ENCODE data around the gene DBN1.

Gene DBN1

GRCh38 chr5:177469750-177470525, 3.5 kb downstream of the DBN1 start:
- Histone ChIP-seq H3K36me3 (ENCODE audit: control insufficient read depth in 1 of 2, insufficient read depth in 2 of 2, low read length in 2 of 2) (peaks cover 64 to 69% of the 10 kb centered on the region in 2 experiments), H4K91ac (ENCODE audit: low read depth, low read length) (no peak overlapping the region), H3K79me2 (ENCODE audit: control insufficient read depth, insufficient read depth, low read length, poor library complexity) (peaks cover 27% of the 10 kb centered on the region), H3K79me1 (ENCODE audit: low read length) (peaks cover 13% of the 10 kb centered on the region), H3K4ac (ENCODE audit: low read depth, low read length) (peak overlapping the region; percentile 59), H3K9ac (ENCODE audit: low read length) (no peak overlapping the region), H3K4me3 (ENCODE audit: low read depth, low read length) (no peak overlapping the region), H3K14ac (ENCODE audit: low read length) (peak overlapping the region; percentile 20), H3K27me3 (ENCODE audit: insufficient read depth, low read length) (no peaks in the 10 kb centered on the region), H3K4me1 (ENCODE audit: control insufficient read depth in 1 of 2, insufficient read depth in 2 of 2, low read length in 2 of 2) (peaks cover 34 to 36% of the 10 kb centered on the region in 2 experiments), H3K4me2 (ENCODE audit: low read length) (peak overlapping the region; percentile 28), H2BK120ac (ENCODE audit: insufficient read depth, low read length, poor library complexity) (no peak overlapping the region), H2AK5ac (ENCODE audit: low read length) (no peak overlapping the region), H3K18ac (ENCODE audit: low read length) (peak overlapping the region; percentile 10), H3K9me3 (ENCODE audit: insufficient read depth, low read depth, low read length) (peaks cover 6% of the 10 kb centered on the region), H2BK12ac (ENCODE audit: low read length) (no peak overlapping the region), H2AFZ (ENCODE audit: insufficient read depth, low read length, poor library complexity) (no peak overlapping the region), H4K8ac (ENCODE audit: low read depth, low read length) (no peak overlapping the region), H3K27ac (ENCODE audit: low read depth, low read length) (peak overlapping the region; percentile 4), H2BK5ac (ENCODE audit: low read depth, low read length, poor library complexity) (no peak overlapping the region), H4K12ac (ENCODE audit: low read depth, low read length) (no peak overlapping the region), H3K23ac (ENCODE audit: low read length) (no peak overlapping the region)
- no peak for DNase-seq
- WGBS (ENCODE audit: extremely low coverage, insufficient coverage, insufficient read length): no CpG with 5 or more reads among the region's 8 CpGs

- Histone ChIP-seq H2BK120ac (ENCODE audit: insufficient read depth, low read length, poor library complexity) (no peak overlapping the region), H3K4ac (ENCODE audit: low read depth, low read length) (no peak overlapping the region), H3K14ac (ENCODE audit: low read length) (no peak overlapping the region), H3K4me1 (ENCODE audit: control insufficient read depth in 1 of 2, insufficient read depth in 2 of 2, low read length in 2 of 2) (peaks cover 34 to 36% of the 10 kb centered on the region in 2 experiments), H2BK5ac (ENCODE audit: low read depth, low read length, poor library complexity) (no peak overlapping the region), H4K12ac (ENCODE audit: low read depth, low read length) (no peak overlapping the region), H4K8ac (ENCODE audit: low read depth, low read length) (no peak overlapping the region), H2BK12ac (ENCODE audit: low read length) (no peak overlapping the region), H3K27me3 (ENCODE audit: insufficient read depth, low read length) (no peaks in the 10 kb centered on the region), H4K91ac (ENCODE audit: low read depth, low read length) (no peak overlapping the region), H3K9me3 (ENCODE audit: insufficient read depth, low read depth, low read length) (peaks cover 4% of the 10 kb centered on the region), H3K4me2 (ENCODE audit: low read length) (no peak overlapping the region), H3K23ac (ENCODE audit: low read length) (no peak overlapping the region), H3K18ac (ENCODE audit: low read length) (peak overlapping the region; percentile 51), H3K79me1 (ENCODE audit: low read length) (peaks cover 13% of the 10 kb centered on the region), H2AK5ac (ENCODE audit: low read length) (no peak overlapping the region), H3K79me2 (ENCODE audit: control insufficient read depth, insufficient read depth, low read length, poor library complexity) (peaks cover 27% of the 10 kb centered on the region), H3K4me3 (ENCODE audit: low read depth, low read length) (no peak overlapping the region), H3K36me3 (ENCODE audit: control insufficient read depth in 1 of 2, insufficient read depth in 2 of 2, low read length in 2 of 2) (peaks cover 64 to 69% of the 10 kb centered on the region in 2 experiments), H3K27ac (ENCODE audit: low read depth, low read length) (no peak overlapping the region), H2AFZ (ENCODE audit: insufficient read depth, low read length, poor library complexity) (no peak overlapping the region), H3K9ac (ENCODE audit: low read length) (no peak overlapping the region)
- no CpG with 5 or more reads among the region's 25 CpGs for WGBS (ENCODE audit: extremely low coverage, insufficient coverage, insufficient read length)
- DNase-seq: peak; percentile 62 to 74
Observed at GRCh38 chr5:177468685-177469628, 4.5 kb downstream of the DBN1 start.

GRCh38 chr5:177468329-177468684, 5.1 kb downstream of the DBN1 start:
- Histone ChIP-seq H3K27ac (ENCODE audit: low read depth, low read length) (no peak overlapping the region), H3K4me3 (ENCODE audit: low read depth, low read length) (no peak overlapping the region), H4K91ac (ENCODE audit: low read depth, low read length) (no peak overlapping the region), H3K9me3 (ENCODE audit: insufficient read depth, low read depth, low read length) (peaks cover 4% of the 10 kb centered on the region), H3K4ac (ENCODE audit: low read depth, low read length) (no peak overlapping the region), H4K8ac (ENCODE audit: low read depth, low read length) (no peak overlapping the region), H3K18ac (ENCODE audit: low read length) (peak overlapping the region; percentile 51), H2BK12ac (ENCODE audit: low read length) (no peak overlapping the region), H3K4me1 (ENCODE audit: control insufficient read depth in 1 of 2, insufficient read depth in 2 of 2, low read length in 2 of 2) (peaks cover 34% of the 10 kb centered on the region in 2 experiments), H3K27me3 (ENCODE audit: insufficient read depth, low read length) (no peaks in the 10 kb centered on the region), H3K14ac (ENCODE audit: low read length) (no peak overlapping the region), H3K23ac (ENCODE audit: low read length) (no peak overlapping the region), H2AK5ac (ENCODE audit: low read length) (no peak overlapping the region), H3K79me1 (ENCODE audit: low read length) (peaks cover 12% of the 10 kb centered on the region), H2BK5ac (ENCODE audit: low read depth, low read length, poor library complexity) (no peak overlapping the region), H3K36me3 (ENCODE audit: control insufficient read depth in 1 of 2, insufficient read depth in 2 of 2, low read length in 2 of 2) (peaks cover 70 to 72% of the 10 kb centered on the region in 2 experiments), H3K4me2 (ENCODE audit: low read length) (no peak overlapping the region), H2AFZ (ENCODE audit: insufficient read depth, low read length, poor library complexity) (no peak overlapping the region), H2BK120ac (ENCODE audit: insufficient read depth, low read length, poor library complexity) (no peak overlapping the region), H3K79me2 (ENCODE audit: control insufficient read depth, insufficient read depth, low read length, poor library complexity) (peaks cover 26% of the 10 kb centered on the region), H4K12ac (ENCODE audit: low read depth, low read length) (no peak overlapping the region), H3K9ac (ENCODE audit: low read length) (no peak overlapping the region)
- peak in 1 of 2 donors; percentile 29 for DNase-seq
- WGBS (ENCODE audit: extremely low coverage, insufficient coverage, insufficient read length): no CpG with 5 or more reads among the region's 2 CpGs

- Histone ChIP-seq H2BK12ac (ENCODE audit: low read length) (no peak overlapping the region), H3K14ac (ENCODE audit: low read length) (no peak overlapping the region)
- no CpG with 5 or more reads among the region's 31 CpGs for WGBS (ENCODE audit: extremely low coverage, insufficient coverage, insufficient read length)
Observed at GRCh38 chr5:177467436-177467835, 6.0 kb downstream of the DBN1 start.

More at GRCh38 chr5:177467436-177467835, 6.0 kb downstream of the DBN1 start:
- H3K9me3 ChIP-seq (ENCODE audit: insufficient read depth, low read depth, low read length): peaks cover 4% of the 10 kb centered on the region
- no peak overlapping the region for H3K23ac ChIP-seq (ENCODE audit: low read length)
- peaks cover 18% of the 10 kb centered on the region for H3K79me2 ChIP-seq (ENCODE audit: control insufficient read depth, insufficient read depth, low read length, poor library complexity)
- H4K12ac ChIP-seq (ENCODE audit: low read depth, low read length): no peak overlapping the region
- peaks cover 33 to 34% of the 10 kb centered on the region in 2 experiments for H3K4me1 ChIP-seq (ENCODE audit: control insufficient read depth in 1 of 2, insufficient read depth in 2 of 2, low read length in 2 of 2)
- H2BK120ac ChIP-seq (ENCODE audit: insufficient read depth, low read length, poor library complexity): no peak overlapping the region
- H2AK5ac ChIP-seq (ENCODE audit: low read length): no peak overlapping the region
- no peak overlapping the region for H3K18ac ChIP-seq (ENCODE audit: low read length)
- no peak overlapping the region for H3K4ac ChIP-seq (ENCODE audit: low read depth, low read length)
- H2BK5ac ChIP-seq (ENCODE audit: low read depth, low read length, poor library complexity): no peak overlapping the region
- H4K8ac ChIP-seq (ENCODE audit: low read depth, low read length): no peak overlapping the region
- no peak overlapping the region for H3K9ac ChIP-seq (ENCODE audit: low read length)
- H3K27me3 ChIP-seq (ENCODE audit: insufficient read depth, low read length): no peaks in the 10 kb centered on the region
- H3K36me3 ChIP-seq (ENCODE audit: control insufficient read depth in 1 of 2, insufficient read depth in 2 of 2, low read length in 2 of 2): peaks cover 76 to 77% of the 10 kb centered on the region in 2 experiments
- H3K79me1 ChIP-seq (ENCODE audit: low read length): peaks cover 7% of the 10 kb centered on the region
- H4K91ac ChIP-seq (ENCODE audit: low read depth, low read length): no peak overlapping the region
- no peak overlapping the region for H3K4me2 ChIP-seq (ENCODE audit: low read length)
- H3K4me3 ChIP-seq (ENCODE audit: low read depth, low read length): peak overlapping the region; percentile 29
- H3K27ac ChIP-seq (ENCODE audit: low read depth, low read length): no peak overlapping the region
- no peak for DNase-seq
- no peak overlapping the region for H2AFZ ChIP-seq (ENCODE audit: insufficient read depth, low read length, poor library complexity)
